ENCODE results near the gene TP73.

GRCh38 chr1:3675436-3675835 is 23.1 kb downstream of the TP73 start:
- no peak for TF ChIP-seq CTCF (IDR thresholded peaks at IDR 0.05)
- TF ChIP-seq POLR2A (IDR thresholded peaks at IDR 0.05): no peak
